Hepatocyte (in vitro differentiated cells): ENCODE results near the gene TAB3. TPM values are rescaled to one million over a fixed set of nuclear protein-coding genes. Genes with fewer than 3 reads are reported as not detected.

Source experiments
- DNase-seq: peaks from one replicate; pipeline ENCODE4 v3.0.0-alpha.2; 2016; ENCODE audit warnings: low spot score
- H2AFZ ChIP-seq: fragments of 200-600 bp; sonication (generic); 2 replicates; pipeline ENCODE4 v1.6.0; 2016; ENCODE audit warnings: antibody characterized with exemption, mild to moderate bottlenecking
- H3K27ac ChIP-seq: fragments of 200-600 bp; sonication (generic); 2 replicates; pipeline ENCODE4 v1.5.1; 2016; ENCODE audit warnings: mild to moderate bottlenecking
- H3K27me3 ChIP-seq: fragments of 200-600 bp; sonication (generic); 2 replicates; pipeline ENCODE4 v1.6.1; 2016
- H3K36me3 ChIP-seq: fragments of 200-600 bp; sonication (generic); replicated peaks from 2 replicates; pipeline ENCODE4 v1.5.1; 2016; ENCODE audit warnings: low read depth; ENCODE audit not compliant: insufficient read depth
- H3K4me1 ChIP-seq: fragments of 200-600 bp; sonication (generic); 2 replicates; pipeline ENCODE4 v1.5.1; 2016; ENCODE audit warnings: mild to moderate bottlenecking, moderate library complexity; ENCODE audit not compliant: insufficient read depth
- H3K4me2 ChIP-seq: fragments of 200-600 bp; sonication (generic); 2 replicates; pipeline ENCODE4 v1.6.0; 2016
- H3K4me3 ChIP-seq: fragments of 200-600 bp; sonication (generic); 2 replicates; pipeline ENCODE4 v1.5.1; 2016; ENCODE audit warnings: mild to moderate bottlenecking
- H3K79me2 ChIP-seq: fragments of 200-600 bp; sonication (generic); 2 replicates; pipeline ENCODE4 v1.6.0; 2017; ENCODE audit warnings: mild to moderate bottlenecking
- H3K9me2 ChIP-seq: fragments of 200-600 bp; sonication (generic); replicated peaks from 2 replicates; pipeline ENCODE4 v1.6.0; 2017; ENCODE audit warnings: mild to moderate bottlenecking; ENCODE audit not compliant: insufficient read depth
- H3K9me3 ChIP-seq: fragments of 200-600 bp; sonication (generic); 2 replicates; pipeline ENCODE4 v1.5.1; 2016; ENCODE audit warnings: low read depth, mild to moderate bottlenecking
- H4K20me1 ChIP-seq: fragments of 200-600 bp; sonication (generic); 2 replicates; pipeline ENCODE4 v1.6.0; 2016; ENCODE audit warnings: mild to moderate bottlenecking; ENCODE audit not compliant: insufficient read depth, poor library complexity, severe bottlenecking
- EZH2 ChIP-seq: fragments of 200-600 bp; sonication (generic); IDR thresholded peaks from 2 replicates; pipeline ENCODE4 v1.6.1; 2016; ENCODE audit warnings: antibody characterized with exemption, mild to moderate bottlenecking, borderline replicate concordance
- EZH2phosphoT487 ChIP-seq: fragments of 200-600 bp; sonication (generic); IDR thresholded peaks from one replicate; pipeline ENCODE4 v1.6.1; 2018; ENCODE audit warnings: antibody characterized with exemption, mild to moderate bottlenecking, low read depth, moderate library complexity; ENCODE audit not compliant: unreplicated experiment, severe bottlenecking
- WGBS: methylation state at CpG from one replicate; pipeline ENCODE4 v1.1.6; 2016; ENCODE audit warnings: low lambda C conversion rate; ENCODE audit errors: missing lambda C conversion rate; 5-methylcytosine and 5-hydroxymethylcytosine counted together
- polyA plus RNA-seq: library from polyadenylated mRNA; unstranded; fragments of >200 nt; fragmentation: Nextera tagmentation; extraction: Ambion mirVana; gene quantifications from 2 replicates; pipeline ENCODE4 v1.2.1, GENCODE V29; 2016
- total RNA-seq: library from RNA; depleted of rRNA; stranded (reverse); fragments of >200 nt; gene quantifications from 2 replicates; pipeline ENCODE4 v1.2.3, GENCODE V29; 2014
- TF ChIP-seq, protein P1 (sequence below): fragments of 200-600 bp; sonication (generic); IDR thresholded peaks from 2 replicates; pipeline ENCODE4 v1.5.1; 2016; ENCODE audit warnings: antibody characterized with exemption, mild to moderate bottlenecking; ENCODE audit not compliant: poor library complexity

TAB3 gene
- total and polyA plus RNA-seq, 2 experiments from 2014 or later, result 18.9 to 79.1 TPM

DNA sequence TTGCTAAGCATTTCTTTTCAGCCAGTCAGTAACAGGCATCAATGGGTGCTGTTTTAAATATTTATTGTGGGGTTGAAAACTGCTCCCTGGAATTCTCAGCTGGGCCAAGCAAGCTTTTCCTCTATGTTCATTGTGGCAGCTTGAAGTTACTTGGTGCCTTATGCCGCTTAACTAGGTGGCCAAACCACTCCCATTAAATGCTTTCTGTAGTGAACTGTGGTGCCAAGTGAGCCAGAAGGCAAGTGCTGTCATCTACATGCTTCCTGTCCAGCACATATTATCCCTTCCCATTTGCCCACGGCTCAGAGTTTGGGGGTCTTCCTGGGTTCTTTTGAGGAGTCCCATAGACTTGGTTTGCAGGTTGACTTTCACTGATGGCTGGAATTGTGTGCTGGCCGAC lies 64.8 kb downstream of the TAB3 start:
- Histone ChIP-seq H3K4me2 (no peak overlapping the region), H3K27me3 (no peaks in the 10 kb centered on the region), H3K4me1 (no peaks in the 10 kb centered on the region), H3K4me3 (no peak overlapping the region), H2AFZ (no peak overlapping the region), H3K36me3 (no peaks in the 10 kb centered on the region), H3K27ac (no peak overlapping the region), H4K20me1 (no peaks in the 10 kb centered on the region), H3K79me2 (no peaks in the 10 kb centered on the region), H3K9me3 (no peaks in the 10 kb centered on the region), H3K9me2 (no peaks in the 10 kb centered on the region)
- DNase-seq, result no peak
- 76% methylated on average over 3 of the region's 3 CpGs for WGBS
- TF ChIP-seq, protein P1, sequence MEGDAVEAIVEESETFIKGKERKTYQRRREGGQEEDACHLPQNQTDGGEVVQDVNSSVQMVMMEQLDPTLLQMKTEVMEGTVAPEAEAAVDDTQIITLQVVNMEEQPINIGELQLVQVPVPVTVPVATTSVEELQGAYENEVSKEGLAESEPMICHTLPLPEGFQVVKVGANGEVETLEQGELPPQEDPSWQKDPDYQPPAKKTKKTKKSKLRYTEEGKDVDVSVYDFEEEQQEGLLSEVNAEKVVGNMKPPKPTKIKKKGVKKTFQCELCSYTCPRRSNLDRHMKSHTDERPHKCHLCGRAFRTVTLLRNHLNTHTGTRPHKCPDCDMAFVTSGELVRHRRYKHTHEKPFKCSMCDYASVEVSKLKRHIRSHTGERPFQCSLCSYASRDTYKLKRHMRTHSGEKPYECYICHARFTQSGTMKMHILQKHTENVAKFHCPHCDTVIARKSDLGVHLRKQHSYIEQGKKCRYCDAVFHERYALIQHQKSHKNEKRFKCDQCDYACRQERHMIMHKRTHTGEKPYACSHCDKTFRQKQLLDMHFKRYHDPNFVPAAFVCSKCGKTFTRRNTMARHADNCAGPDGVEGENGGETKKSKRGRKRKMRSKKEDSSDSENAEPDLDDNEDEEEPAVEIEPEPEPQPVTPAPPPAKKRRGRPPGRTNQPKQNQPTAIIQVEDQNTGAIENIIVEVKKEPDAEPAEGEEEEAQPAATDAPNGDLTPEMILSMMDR, result no peak
- TF ChIP-seq EZH2phosphoT487 (no peak), EZH2 (no peak)

DNA sequence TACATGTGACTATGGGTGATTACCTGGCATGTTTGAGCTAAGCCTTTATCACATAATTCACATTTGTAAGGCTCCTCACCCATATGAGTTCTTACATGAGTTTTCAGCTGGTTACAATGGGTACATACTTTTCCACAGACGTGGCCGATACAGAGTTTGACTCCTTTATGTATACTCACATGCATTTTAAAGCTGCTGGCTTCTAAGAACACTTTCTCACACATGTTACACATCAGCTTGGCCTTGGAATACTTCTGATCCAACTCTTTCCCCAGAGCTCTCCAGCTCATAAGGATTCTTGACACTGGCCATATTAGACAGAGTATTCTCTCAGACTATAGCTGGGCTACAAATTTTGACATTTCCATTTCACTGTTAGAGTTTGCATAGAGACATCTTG lies 66.3 kb downstream of the TAB3 start:
- H3K4me3 ChIP-seq, result no peak overlapping the region
- H3K27me3 ChIP-seq, result no peaks in the 10 kb centered on the region
- no peak for DNase-seq
- WGBS, result 75% methylated on average over 2 of the region's 2 CpGs
- no peak overlapping the region for H3K4me2 ChIP-seq
- H4K20me1 ChIP-seq, result no peaks in the 10 kb centered on the region
- no peak for TF ChIP-seq EZH2
- no peak for TF ChIP-seq EZH2phosphoT487
- TF ChIP-seq, protein P1, result no peak
- H3K36me3 ChIP-seq, result no peaks in the 10 kb centered on the region
- no peaks in the 10 kb centered on the region for H3K9me3 ChIP-seq
- H2AFZ ChIP-seq, result no peak overlapping the region
- no peak overlapping the region for H3K27ac ChIP-seq
- H3K79me2 ChIP-seq, result no peaks in the 10 kb centered on the region
- no peaks in the 10 kb centered on the region for H3K4me1 ChIP-seq
- no peaks in the 10 kb centered on the region for H3K9me2 ChIP-seq

DNA sequence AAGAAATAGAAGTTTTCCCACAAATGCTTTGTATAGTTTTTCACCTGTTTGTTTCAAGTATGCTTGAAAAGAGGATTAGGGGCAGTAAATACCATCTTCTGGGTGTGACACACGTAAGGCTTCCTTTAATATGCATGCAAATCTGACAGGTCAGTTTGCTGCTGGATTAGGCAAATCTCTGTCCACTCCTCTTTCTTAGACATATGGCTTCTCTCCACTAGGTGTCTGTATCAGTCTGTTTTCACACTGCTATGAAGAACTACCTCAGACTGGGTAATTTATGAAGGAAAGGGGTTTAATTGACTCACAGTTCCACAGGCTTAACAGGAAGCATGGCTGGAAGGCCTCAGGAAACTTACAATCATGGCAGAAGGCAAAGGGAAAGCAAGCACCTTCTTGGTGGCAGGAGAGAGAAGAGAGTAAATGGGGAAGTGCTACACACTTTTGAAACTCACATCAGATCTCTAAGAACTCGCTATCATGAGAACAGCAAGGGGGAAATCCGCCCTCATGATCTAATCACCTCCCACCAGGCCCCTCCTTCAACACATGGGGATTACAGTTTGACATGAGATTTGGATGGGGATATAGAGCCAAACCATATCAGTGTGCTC lies 66.9 kb downstream of the TAB3 start:
- Histone ChIP-seq H4K20me1 (no peaks in the 10 kb centered on the region), H3K27me3 (no peaks in the 10 kb centered on the region)
- 43% methylated on average over 3 of the region's 3 CpGs for WGBS

More for the DNA sequence above, 66.9 kb downstream of the TAB3 start:
- H3K4me2 ChIP-seq, result no peak overlapping the region
- H3K27ac ChIP-seq, result no peak overlapping the region
- no peaks in the 10 kb centered on the region for H3K4me1 ChIP-seq
- DNase-seq, result peak; percentile 7
- H2AFZ ChIP-seq, result no peak overlapping the region
- TF ChIP-seq EZH2phosphoT487 (no peak), EZH2 (no peak)
- TF ChIP-seq, protein P1, result no peak
- no peaks in the 10 kb centered on the region for H3K9me2 ChIP-seq
- H3K4me3 ChIP-seq, result no peak overlapping the region
- H3K79me2 ChIP-seq, result no peaks in the 10 kb centered on the region
- H3K9me3 ChIP-seq, result no peaks in the 10 kb centered on the region
- no peaks in the 10 kb centered on the region for H3K36me3 ChIP-seq
